ENCODE measurements around the gene PDLIM5.
"Not testable (repeated sequence)": the region's sequence is repeated elsewhere in the genome, so short reads cannot be mapped to it uniquely, and the experiment has no call there.

PDLIM5 gene

DNA sequence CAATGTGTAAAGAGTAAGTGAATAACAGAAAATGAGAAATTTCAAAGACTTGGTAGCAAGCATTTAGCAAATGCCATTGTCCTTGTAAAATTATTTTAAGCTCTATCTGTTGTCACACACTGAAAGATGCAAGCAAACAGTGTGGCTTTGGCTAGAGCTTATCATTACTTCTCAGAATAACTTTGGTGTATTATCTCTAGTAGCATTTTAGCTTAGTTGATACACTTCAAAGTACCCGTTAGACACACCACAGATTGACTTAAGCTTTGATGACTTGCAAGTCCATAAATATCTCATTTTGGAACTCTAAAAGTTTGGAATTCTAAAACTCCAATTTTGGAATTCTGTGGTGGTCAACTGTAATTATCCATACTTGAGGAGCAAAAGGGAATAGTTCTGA lies 98.6 kb downstream of the PDLIM5 start:
- DNase-seq (ENCODE audit: insufficient read length, low spot score) = no peak
- FAIRE-seq = no peak

DNA sequence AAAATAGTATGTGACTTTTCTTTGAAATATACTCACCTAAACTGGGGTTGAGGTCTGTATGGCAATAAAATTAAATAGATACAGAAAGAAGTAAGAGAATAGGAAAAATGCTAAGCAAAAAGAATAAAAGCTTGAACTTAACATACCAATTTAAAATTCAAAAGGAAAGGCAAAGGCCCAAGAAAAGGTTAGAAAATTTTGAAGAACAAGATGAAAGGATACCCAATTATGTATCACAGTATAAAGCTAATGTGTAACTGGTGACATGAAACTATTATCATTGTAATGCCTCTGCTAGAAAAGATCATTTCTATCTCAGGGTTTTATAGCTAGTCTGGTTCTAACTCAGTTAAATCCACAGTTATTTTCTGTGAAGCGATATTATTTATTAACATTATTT lies 99.1 kb downstream of the PDLIM5 start:
- FAIRE-seq = no peak
- DNase-seq (ENCODE audit: insufficient read length, low spot score) = no peak

DNA sequence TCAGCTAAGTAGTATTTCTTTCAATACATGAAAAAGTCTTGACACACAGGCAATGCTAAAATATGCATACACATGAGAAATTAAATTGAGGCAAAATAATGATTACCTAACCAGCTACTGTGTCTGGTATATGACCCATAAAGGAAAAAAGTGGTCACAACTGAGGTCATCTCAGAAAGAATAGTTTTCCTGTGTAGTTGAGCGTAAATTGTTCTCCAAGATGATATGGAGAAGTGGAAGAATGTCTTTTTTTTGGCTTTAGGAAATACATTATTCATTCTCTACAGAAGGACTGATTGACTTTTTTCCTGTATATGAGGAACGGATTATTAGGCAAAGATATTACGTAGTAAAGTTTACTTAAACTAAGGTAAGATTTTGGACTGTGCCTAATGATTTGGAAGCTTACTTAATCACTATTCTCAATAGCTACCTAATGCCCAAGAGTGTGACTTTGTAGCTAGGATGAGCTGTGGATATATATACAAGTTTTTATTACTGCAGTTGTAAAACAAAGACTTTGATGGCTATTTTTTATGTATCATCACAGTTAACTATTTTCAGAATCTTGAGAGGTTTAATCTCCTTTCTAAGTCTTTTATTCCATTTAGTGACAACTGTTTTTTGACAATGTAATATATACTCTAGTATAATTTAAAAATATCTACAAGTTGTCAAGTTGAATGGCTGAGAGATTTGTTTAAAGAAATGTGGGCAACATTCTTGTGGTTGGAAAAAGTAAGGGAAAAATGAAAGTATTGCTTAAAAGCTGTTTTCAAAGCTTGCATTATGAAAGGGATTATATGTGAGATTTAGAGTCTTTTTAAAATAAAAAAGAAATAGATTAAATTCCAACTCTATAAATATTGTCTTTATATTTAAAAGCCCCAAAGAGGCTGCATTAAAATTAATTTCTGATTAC lies 100.2 kb downstream of the PDLIM5 start:
- DNase-seq (ENCODE audit: insufficient read length, low spot score) (no peak), FAIRE-seq (no peak)

DNA sequence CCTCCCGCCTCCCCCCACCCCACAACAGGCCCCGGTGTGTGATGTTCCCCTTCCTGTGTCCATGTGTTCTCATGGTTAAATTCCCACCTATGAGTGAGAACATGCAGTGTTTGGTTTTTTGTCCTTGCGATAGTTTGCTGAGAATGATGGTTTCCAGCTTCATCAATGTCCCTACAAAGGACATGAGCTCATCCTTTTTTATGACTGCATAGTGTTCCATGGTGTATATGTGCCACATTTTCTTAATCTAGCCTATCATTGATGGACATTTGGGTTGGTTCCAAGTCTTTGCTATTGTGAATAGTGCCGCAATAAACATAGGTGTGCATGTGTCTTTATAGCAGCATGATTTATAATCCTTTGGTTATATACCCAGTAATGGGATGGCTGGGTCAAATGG lies 104.3 kb downstream of the PDLIM5 start:
- not testable (repeated sequence) for FAIRE-seq; DNase-seq (ENCODE audit: insufficient read length, low spot score)

DNA sequence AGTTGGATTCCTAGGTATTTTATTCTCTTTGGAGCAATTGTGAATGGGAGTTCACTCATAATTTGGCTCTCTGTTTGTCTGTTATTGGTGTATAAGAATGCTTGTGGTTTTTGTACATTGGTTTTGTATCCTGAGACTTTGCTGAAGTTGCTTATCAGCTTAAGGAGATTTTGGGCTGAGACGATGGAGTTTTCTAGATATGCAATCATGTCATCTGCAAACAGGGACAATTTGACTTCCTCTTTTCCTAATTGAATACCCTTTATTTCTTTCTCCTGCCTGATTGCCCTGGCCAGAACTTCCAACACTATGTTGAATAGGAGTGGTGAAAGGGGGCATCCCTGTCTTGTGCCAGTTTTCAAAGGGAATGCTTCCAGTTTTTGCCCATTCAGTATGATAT lies 105.9 kb downstream of the PDLIM5 start:
- not testable (repeated sequence) for FAIRE-seq; DNase-seq (ENCODE audit: insufficient read length, low spot score)

DNA sequence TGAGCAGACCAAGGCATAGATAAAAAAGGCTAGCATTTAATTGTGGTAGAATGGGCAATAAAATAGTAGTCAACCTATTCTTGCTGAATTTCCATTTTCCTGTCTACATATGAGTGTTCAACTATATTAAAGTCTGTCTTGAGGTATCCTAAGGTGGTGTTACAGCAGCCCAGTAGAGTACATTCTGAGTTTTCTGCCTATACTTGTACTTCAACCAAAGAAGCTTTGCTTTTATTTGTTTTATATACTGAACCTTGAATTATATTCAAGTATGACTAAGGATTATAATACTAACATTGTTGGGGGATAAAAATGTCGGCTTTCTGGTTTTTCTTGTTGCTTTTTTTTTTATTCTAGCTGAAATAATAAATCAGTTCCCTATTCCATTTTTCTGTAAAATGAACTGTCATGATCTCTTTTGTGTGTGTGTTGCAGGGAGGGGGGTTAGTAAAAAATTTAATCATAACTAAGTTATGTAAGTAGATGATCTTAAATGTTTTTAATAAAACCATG lies 106.7 kb downstream of the PDLIM5 start:
- FAIRE-seq (no peak), DNase-seq (ENCODE audit: insufficient read length, low spot score) (no peak)

DNA sequence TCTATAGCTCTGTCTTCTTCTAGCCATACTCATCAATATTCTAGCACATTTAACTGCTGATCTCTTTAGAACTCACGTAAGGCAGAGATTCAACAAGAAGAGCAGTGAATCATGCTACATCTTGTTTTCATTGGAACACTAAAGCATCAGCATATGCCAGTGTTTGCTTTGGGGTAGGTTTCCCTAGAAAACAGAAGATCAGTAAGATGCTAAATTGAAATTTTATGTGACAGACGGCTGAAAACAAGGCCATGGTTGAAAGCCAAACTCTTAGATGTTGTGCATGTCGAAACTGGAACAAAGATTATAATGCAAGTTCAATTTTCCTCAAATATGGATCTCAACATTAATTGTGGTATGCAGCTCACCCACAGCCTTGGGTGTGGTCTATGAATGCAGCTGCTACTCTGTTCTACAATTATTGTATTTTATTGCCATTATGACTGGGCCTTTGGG lies 107.6 kb downstream of the PDLIM5 start:
- DNase-seq (ENCODE audit: insufficient read length, low spot score) = no peak
- no peak for FAIRE-seq

DNA sequence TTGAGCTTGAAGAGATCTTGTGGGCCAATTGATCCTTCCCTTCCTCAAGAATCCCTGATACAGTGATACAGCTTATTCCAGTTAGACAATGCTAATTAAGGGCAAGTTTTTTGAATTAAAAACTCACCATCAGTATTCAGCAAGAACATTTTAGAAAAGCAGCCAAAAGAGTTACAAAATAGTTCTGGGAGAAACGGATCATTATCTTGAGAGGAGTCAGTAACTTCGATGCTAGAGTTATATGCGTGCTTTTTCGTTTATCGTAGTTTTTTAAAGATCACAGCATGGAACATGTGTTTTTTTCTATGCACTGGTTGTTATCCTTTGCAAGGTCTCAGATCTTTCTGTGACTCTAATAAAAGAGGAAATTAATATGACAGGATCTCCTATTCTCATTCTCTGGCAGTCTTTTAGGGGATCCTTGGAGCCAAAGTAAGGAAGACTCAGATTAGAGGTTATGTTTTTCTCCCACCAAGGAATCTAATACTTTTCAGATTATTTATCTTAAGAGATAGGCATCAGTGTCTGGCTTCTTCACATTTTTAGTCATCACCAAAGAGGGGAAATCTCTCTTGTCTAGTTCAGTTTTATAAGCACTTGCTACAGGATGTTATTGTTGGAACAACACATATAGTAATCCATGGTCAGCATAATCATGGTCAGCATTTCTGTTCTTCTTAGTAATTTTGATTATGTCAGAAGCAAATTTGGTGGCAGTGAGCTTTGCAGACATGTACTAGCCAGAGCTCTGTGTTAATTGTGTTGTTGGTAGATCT lies 109.7 kb downstream of the PDLIM5 start:
- no peak for FAIRE-seq
- DNase-seq (ENCODE audit: insufficient read length, low spot score) = no peak

DNA sequence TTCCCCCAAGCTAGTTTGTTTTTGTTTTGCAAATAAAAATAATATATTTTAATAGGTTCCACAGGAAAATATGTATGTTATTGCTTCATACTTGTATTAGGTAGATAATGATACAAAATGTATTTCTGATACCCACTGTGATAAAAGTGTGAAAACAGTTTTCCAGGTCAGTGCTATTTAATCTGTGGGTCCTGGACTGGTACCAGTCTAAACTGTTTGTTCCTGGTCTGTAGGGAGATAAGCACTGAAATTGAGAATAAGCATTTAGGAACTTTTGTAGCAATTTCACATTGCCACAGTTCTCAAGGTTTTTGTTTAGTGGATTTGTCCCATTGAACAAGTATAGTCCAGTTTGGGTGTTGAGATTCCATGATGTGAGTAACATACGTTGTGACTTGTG lies 110.5 kb downstream of the PDLIM5 start:
- FAIRE-seq (no peak), DNase-seq (ENCODE audit: insufficient read length, low spot score) (no peak)

DNA sequence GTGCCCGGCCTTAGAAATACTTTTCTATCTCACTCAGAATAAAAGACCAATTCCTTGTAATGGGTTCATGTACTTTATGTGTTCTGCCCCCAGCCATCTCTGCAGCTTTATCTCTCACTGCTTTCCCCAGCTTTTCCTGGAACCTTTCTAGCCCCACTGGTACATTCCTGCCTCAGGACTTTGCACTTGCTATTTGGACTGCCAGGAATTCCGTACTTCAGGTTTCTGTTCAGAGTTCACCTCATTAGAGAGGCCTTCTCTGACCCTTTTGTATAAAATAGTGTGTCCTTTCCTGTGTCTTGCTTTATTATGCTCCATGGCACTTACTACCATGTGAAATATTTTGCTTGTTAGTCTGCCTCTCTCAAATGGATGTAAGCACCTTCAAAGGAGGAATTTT lies 112.5 kb downstream of the PDLIM5 start:
- FAIRE-seq = no peak
- DNase-seq (ENCODE audit: insufficient read length, low spot score) = no peak

DNA sequence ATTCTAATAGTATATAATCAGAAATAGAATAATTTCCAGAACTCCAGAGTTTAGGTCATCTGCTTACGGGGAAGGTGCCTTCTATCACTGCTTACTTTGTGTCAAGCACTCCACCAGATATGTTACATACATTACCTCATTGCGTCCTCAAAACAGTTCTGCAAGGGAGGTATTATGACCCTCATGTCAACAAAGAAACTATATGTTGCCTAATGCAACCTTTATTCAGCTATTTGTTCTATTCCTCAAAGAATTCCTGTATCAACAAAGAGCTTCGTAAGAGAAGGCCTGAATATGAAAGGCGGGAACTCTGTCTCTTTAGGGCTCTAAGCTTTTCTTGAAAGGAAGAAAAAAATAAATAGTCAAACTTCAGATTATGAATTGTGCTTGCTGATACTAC lies 114.7 kb downstream of the PDLIM5 start:
- no peak for DNase-seq (ENCODE audit: insufficient read length, low spot score)
- FAIRE-seq = no peak

DNA sequence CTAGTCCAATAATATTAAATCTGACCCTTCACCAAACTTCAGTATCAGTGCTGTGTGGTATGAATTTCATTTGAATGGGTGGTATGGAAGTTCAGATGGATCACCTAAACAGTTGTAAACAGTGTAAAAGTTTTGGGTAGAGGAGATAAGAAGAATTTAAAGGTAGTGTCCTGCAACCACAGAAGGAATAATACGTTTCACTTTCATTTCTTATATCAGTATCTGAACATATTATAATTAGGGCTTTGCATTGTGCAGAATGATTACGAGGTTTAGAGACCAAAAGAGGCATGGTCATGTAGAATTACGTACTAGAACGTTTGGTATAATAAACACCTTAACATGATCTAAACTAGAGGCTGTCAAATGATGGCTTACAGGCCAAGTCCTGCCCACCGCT lies 116.1 kb downstream of the PDLIM5 start:
- FAIRE-seq (no peak), DNase-seq (ENCODE audit: insufficient read length, low spot score) (no peak)

DNA sequence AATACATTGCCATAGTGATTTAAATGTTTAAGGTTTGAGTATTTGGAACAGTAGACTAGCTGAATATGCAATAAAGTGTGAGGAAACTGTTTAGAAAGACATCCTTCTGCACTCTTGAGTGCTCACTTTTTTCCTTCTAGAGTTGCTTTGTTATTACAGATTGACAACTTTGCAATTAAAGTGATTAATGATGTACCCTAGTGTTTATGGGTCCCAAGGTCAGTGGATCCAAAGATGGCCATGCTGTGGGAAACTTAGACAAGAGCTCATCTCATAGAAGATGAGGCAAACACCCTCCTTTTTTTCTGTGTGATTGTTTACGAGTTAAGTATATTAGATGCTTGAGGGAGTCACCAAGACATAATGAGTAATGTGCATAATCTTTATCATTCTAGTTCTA lies 118.8 kb downstream of the PDLIM5 start:
- FAIRE-seq (no peak), DNase-seq (ENCODE audit: insufficient read length, low spot score) (no peak)

DNA sequence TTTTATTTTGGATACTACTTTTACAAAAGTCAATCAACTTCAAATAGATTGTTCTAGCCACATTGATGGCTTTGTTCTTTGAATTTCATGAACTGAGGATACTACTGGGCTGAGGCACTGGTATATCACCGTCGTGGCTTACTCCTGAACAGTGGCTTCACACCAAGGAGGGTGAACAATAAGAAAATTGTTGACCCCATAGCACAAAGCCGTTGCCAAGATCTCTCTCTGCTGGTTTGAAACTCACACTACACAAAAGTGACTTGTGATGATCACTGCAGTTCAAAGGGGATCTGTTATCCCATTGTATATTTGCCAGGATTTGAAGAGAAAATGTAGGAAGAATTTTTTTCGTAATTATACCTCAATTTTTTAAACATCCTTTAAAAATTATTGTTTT lies 119.6 kb downstream of the PDLIM5 start:
- DNase-seq (ENCODE audit: insufficient read length, low spot score) (no peak), FAIRE-seq (no peak)

DNA sequence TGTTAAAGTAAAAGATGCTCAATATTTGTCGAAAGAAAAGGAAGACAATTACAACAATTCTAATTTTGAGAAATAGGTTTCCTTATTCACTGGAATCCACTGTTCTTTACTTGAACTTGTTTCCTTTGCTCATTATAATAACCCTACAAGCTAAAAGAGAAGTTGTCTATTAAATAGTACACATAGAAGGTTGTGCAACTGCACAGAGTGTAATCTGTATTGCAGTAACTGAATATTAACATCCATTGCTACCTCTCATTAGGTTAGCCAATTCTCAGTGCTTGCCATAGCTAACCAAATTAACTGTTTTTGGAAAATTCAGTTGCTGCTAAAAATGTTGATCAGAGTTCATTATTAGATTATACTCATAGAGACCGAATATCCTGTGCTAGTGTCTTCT lies 120.0 kb downstream of the PDLIM5 start:
- FAIRE-seq = no peak
- DNase-seq (ENCODE audit: insufficient read length, low spot score) = no peak

DNA sequence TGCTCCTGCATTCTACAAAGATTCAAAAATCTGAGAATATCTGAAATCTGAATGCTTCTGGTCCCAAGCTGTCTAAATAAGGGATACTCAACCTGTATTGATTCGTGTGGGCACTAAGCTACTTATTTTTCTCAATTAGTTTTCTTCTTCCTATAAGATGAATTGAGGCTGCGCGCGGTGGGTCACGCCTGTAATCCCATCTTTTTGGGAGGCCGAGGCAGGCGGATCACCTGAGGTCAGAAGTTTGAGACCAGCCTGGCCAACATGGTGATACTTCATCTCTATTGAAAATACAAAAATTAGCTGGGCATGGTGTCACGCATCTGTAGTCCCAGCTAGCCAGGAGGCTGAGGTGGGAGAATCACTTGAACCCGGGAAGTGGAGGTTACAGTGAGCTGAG lies 122.3 kb downstream of the PDLIM5 start:
- DNase-seq (ENCODE audit: insufficient read length, low spot score) (no peak), FAIRE-seq (no peak)

DNA sequence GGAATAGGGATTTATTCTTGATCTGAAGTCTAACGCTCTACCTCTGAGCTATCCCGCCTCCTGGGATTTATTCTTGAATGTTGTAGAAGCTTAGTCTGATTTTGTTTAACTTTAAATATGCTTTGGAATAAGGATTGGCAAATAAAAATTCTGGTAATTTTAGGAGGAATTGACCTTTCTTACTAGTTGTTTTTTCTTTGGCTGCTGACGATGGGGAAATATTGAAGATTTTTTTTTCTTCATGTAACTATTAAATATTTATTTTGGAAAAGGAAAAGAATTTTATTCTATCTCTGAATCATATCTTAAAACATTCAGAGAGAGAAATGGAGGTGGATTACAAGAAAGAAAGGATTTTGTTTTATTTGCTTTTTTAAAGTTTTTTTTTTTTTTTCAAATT lies 122.9 kb downstream of the PDLIM5 start:
- FAIRE-seq = no peak
- DNase-seq (ENCODE audit: insufficient read length, low spot score) = no peak

DNA sequence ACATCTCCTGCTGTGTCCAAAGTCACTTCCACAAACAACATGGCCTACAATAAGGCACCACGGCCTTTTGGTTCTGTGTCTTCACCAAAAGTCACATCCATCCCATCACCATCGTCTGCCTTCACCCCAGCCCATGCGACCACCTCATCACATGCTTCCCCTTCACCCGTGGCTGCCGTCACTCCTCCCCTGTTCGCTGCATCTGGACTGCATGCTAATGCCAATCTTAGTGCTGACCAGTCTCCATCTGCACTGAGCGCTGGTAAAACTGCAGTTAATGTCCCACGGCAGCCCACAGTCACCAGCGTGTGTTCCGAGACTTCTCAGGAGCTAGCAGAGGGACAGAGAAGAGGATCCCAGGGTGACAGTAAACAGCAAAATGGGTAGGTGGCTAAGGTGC lies 123.9 kb downstream of the PDLIM5 start:
- no peak for FAIRE-seq

DNA sequence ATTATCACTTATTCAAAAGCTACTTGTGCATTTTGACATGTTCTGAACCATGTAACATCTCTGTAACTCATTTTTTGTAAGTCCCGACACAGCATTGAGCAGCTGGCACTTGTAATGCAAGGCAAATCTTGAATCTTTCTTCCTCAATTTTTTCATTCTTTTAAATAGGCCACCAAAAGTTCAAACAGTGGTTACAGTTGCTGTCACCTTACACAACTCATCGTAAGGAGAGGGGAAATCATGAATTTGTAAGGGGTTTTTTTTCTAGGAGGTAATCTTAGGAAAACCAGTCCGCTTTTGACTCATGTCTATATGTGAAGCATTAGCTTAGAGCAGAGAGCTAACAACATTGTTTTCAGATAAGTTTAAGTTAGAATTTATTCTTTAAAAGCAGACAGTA lies 124.5 kb downstream of the PDLIM5 start:
- no peak for FAIRE-seq
- no peak for DNase-seq (ENCODE audit: insufficient read length, low spot score)

More for the DNA sequence above, 123.9 kb downstream of the PDLIM5 start:
- DNase-seq (ENCODE audit: insufficient read length, low spot score) = no peak

DNA sequence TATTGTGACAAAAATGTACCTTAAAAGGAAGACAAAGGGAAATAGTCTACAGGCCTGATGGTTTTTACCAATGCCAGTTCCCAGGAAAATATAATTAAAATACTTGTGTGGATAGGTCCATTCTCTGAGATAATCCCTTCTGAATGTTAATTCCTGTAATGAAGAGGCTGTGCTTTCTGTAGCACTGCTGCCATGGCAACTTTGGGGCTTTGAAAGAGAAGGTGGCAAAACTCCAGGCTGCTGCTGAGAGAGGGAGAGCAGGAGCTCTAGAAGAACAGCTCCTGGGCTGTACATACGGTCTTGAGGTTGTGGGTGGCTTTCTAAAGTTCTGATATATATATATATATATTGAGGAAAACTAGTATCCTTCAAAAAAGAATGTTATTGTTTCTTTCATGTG lies 125.4 kb downstream of the PDLIM5 start:
- no peak for FAIRE-seq

DNA sequence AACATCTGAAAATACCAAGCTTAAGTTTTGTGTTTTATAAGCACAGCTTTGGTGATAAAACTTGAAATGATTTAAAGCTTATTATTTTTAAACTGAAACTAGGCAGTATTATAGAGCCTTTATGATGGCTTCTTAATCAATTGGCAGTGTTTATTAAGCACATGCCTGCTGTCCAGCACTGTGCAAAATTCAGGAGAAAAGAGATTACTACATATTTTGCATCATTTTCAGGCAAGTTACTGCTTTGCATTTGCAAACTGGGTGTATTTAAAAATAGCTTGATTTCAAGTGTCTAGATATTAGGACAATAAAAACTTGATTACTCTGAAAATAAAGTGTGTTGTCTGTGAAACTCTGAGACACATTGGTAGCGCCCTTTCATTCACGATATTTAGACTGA lies 126.5 kb downstream of the PDLIM5 start:
- FAIRE-seq = no peak
- no peak for DNase-seq (ENCODE audit: insufficient read length, low spot score)

More for the DNA sequence above, 125.4 kb downstream of the PDLIM5 start:
- no peak for DNase-seq (ENCODE audit: insufficient read length, low spot score)

DNA sequence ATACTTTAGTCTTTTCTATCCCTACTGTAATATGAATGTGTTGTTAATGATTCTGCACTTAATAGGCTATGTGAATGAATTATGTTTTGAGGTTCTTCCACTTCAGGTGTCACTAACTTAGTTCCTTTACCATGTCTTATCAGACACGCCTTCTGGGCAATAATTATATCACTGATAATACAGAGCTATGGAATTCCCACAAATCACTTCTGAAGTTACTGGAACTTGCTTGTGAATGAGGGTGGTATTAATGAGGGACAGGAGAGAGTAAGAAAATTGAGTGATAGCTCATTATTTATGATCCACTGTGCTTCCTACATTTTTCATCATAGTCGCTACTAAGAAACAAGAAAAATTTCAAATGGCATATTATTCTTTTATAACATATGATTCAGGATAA lies 130.0 kb downstream of the PDLIM5 start:
- DNase-seq (ENCODE audit: insufficient read length, low spot score) = no peak
- no peak for FAIRE-seq

Measured in HTR-8/SVneo (cell line).